Mesenchymal stem cell (in vitro differentiated cells and primary cell): ENCODE data around the gene MTUS2.

Experiments used
- DNase-seq: peaks from one replicate; pipeline ENCODE4 v3.0.0-alpha.2; 2013
- H2AFZ ChIP-seq: one replicate; pipeline ENCODE4 v1.6.1; 2013; ENCODE audit warnings: low read depth, mild to moderate bottlenecking, control low read depth, inconsistent platforms, low read length, moderate library complexity
- H2AK5ac ChIP-seq: 2 replicates; pipeline ENCODE4 v1.6.1; 2013; ENCODE audit warnings: low read length, moderate library complexity, mild to moderate bottlenecking, inconsistent platforms; ENCODE audit not compliant: severe bottlenecking
- H2BK120ac ChIP-seq: one replicate; pipeline ENCODE4 v1.6.1; 2013; ENCODE audit warnings: low read depth, mild to moderate bottlenecking, inconsistent platforms, low read length, moderate library complexity
- H2BK12ac ChIP-seq, 2 experiments: one replicate each; pipeline ENCODE4 v1.6.1; 2013; ENCODE audit warnings: inconsistent platforms in 2 of 2, low read length in 2 of 2, mild to moderate bottlenecking in 2 of 2, moderate library complexity in 2 of 2, control low read depth in 1 of 2
- H2BK15ac ChIP-seq: one replicate; pipeline ENCODE4 v1.6.1; 2013; ENCODE audit warnings: mild to moderate bottlenecking, low read depth, inconsistent platforms; ENCODE audit not compliant: poor library complexity, severe bottlenecking
- H2BK5ac ChIP-seq: 2 replicates; pipeline ENCODE4 v1.6.1; 2013; ENCODE audit warnings: low read depth, mild to moderate bottlenecking, low read length, control low read depth, inconsistent platforms; ENCODE audit not compliant: poor library complexity, severe bottlenecking
- H3K14ac ChIP-seq, 2 experiments: one replicate each; pipeline ENCODE4 v1.6.1; 2013; ENCODE audit warnings: inconsistent platforms in 2 of 2, low read length in 2 of 2, control low read depth in 1 of 2, mild to moderate bottlenecking in 1 of 2, moderate library complexity in 1 of 2
- H3K18ac ChIP-seq, 2 experiments: one replicate each; pipeline ENCODE4 v1.6.1; 2013; ENCODE audit warnings: inconsistent platforms in 2 of 2, low read length in 2 of 2, control low read depth in 1 of 2, low read depth in 1 of 2, mild to moderate bottlenecking in 1 of 2
- H3K23ac ChIP-seq, 2 experiments: one replicate each; pipeline ENCODE4 v1.6.1; 2013; ENCODE audit warnings: inconsistent platforms in 2 of 2, low read length in 2 of 2, mild to moderate bottlenecking in 2 of 2, moderate library complexity in 2 of 2, control low read depth in 1 of 2
- H3K27ac ChIP-seq: 2 replicates; pipeline ENCODE4 v1.5.1; 2013; ENCODE audit warnings: mild to moderate bottlenecking, moderate library complexity, low read length, control low read depth, inconsistent platforms; ENCODE audit not compliant: poor library complexity, severe bottlenecking
- H3K27me3 ChIP-seq, 2 experiments: 2 replicates each; pipeline versions ENCODE4 v1.6.1 to v1.7.0; 2013; ENCODE audit warnings: low read length in 2 of 2, mild to moderate bottlenecking in 2 of 2, moderate library complexity in 2 of 2, control low read depth in 1 of 2, inconsistent platforms in 1 of 2; ENCODE audit not compliant: control insufficient read depth in 1 of 2, insufficient read depth in 1 of 2
- H3K36me3 ChIP-seq, 2 experiments: 2 replicates each; pipeline versions ENCODE4 v1.6.1 to v1.7.0; 2013; ENCODE audit warnings: low read length in 2 of 2, control low read depth in 1 of 2, inconsistent platforms in 1 of 2, low read depth in 1 of 2, mild to moderate bottlenecking in 1 of 2; ENCODE audit not compliant: insufficient read depth in 2 of 2, control insufficient read depth in 1 of 2
- H3K4ac ChIP-seq, 2 experiments: one replicate each; pipeline ENCODE4 v1.6.1; 2013; ENCODE audit warnings: inconsistent platforms in 2 of 2, low read length in 2 of 2, mild to moderate bottlenecking in 2 of 2, moderate library complexity in 2 of 2, control low read depth in 1 of 2, low read depth in 1 of 2
- H3K4me1 ChIP-seq: 2 replicates; pipeline ENCODE4 v1.6.1; 2013; ENCODE audit warnings: low read depth, low read length, control low read depth; ENCODE audit not compliant: control insufficient read depth, insufficient read depth
- H3K4me2 ChIP-seq: 2 replicates; pipeline ENCODE4 v1.6.1; 2013; ENCODE audit warnings: low read length, mild to moderate bottlenecking, inconsistent platforms; ENCODE audit not compliant: poor library complexity, severe bottlenecking
- H3K4me3 ChIP-seq, 2 experiments: 2 replicates each; pipeline versions ENCODE4 v1.5.1 to v1.7.0; 2013; ENCODE audit warnings: low read length in 2 of 2, mild to moderate bottlenecking in 2 of 2, control low read depth in 1 of 2, low read depth in 1 of 2; ENCODE audit not compliant: insufficient read depth in 1 of 2
- H3K79me1 ChIP-seq: replicated peaks from 2 replicates; pipeline ENCODE4 v1.6.1; 2013; ENCODE audit warnings: mild to moderate bottlenecking, control low read depth, low read length, inconsistent platforms; ENCODE audit not compliant: poor library complexity, severe bottlenecking
- H3K9ac ChIP-seq: 2 replicates; pipeline ENCODE4 v1.7.0; 2013; ENCODE audit warnings: mild to moderate bottlenecking, low read length, moderate library complexity
- H3K9me3 ChIP-seq: 2 replicates; pipeline ENCODE4 v1.7.0; 2013; ENCODE audit warnings: mild to moderate bottlenecking, low read length; ENCODE audit not compliant: control insufficient read depth
- H4K8ac ChIP-seq: one replicate; pipeline ENCODE4 v1.6.1; 2013; ENCODE audit warnings: inconsistent platforms, mild to moderate bottlenecking, low read length, moderate library complexity
- H4K91ac ChIP-seq: one replicate; pipeline ENCODE4 v1.6.1; 2013; ENCODE audit warnings: mild to moderate bottlenecking, low read length, inconsistent platforms
- WGBS: methylation state at CpG from one replicate; pipeline ENCODE4 v1.1.7; 2013; ENCODE audit warnings: mixed read lengths; 5-methylcytosine and 5-hydroxymethylcytosine counted together

The MTUS2 gene

GRCh38 chr13:29227576-29227975 lies 407.4 kb downstream of the MTUS2 start:
- H3K4me3 ChIP-seq, result no peak overlapping the region
- H2AK5ac ChIP-seq, result no peak overlapping the region
- H3K4me1 ChIP-seq, result no peaks in the 10 kb centered on the region
- H3K27me3 ChIP-seq, result no peaks in the 10 kb centered on the region
- H2BK15ac ChIP-seq, result no peak overlapping the region
- no peak overlapping the region for H2BK12ac ChIP-seq
- no peak overlapping the region for H3K14ac ChIP-seq
- no peak overlapping the region for H3K4ac ChIP-seq
- H4K8ac ChIP-seq, result no peak overlapping the region
- no peaks in the 10 kb centered on the region for H3K36me3 ChIP-seq
- H3K9ac ChIP-seq, result no peak overlapping the region
- H2BK5ac ChIP-seq, result no peak overlapping the region
- no peak overlapping the region for H3K4me2 ChIP-seq
- H4K91ac ChIP-seq, result no peak overlapping the region
- no peak overlapping the region for H3K23ac ChIP-seq
- H3K18ac ChIP-seq, result no peak overlapping the region
- H2BK120ac ChIP-seq, result no peak overlapping the region
- peaks cover 5% of the 10 kb centered on the region for H3K9me3 ChIP-seq
- no peaks in the 10 kb centered on the region for H3K79me1 ChIP-seq
- no peak overlapping the region for H2AFZ ChIP-seq
- no peak overlapping the region for H3K27ac ChIP-seq
- no peak for DNase-seq

GRCh38 chr13:29230299-29230845 lies 410.2 kb downstream of the MTUS2 start:
- no peak overlapping the region for H3K23ac ChIP-seq
- H3K27ac ChIP-seq, result no peak overlapping the region
- no peak for DNase-seq
- no peak overlapping the region for H3K4ac ChIP-seq
- H3K4me3 ChIP-seq, result no peak overlapping the region
- no peaks in the 10 kb centered on the region for H3K27me3 ChIP-seq
- no peak overlapping the region for H3K4me2 ChIP-seq
- H3K36me3 ChIP-seq, result no peaks in the 10 kb centered on the region
- H3K14ac ChIP-seq, result no peak overlapping the region
- H4K8ac ChIP-seq, result no peak overlapping the region
- no peaks in the 10 kb centered on the region for H3K79me1 ChIP-seq
- H2AK5ac ChIP-seq, result no peak overlapping the region
- no peaks in the 10 kb centered on the region for H3K9me3 ChIP-seq
- no peak overlapping the region for H2BK120ac ChIP-seq
- WGBS, result 78% methylated on average over 3 of the region's 3 CpGs
- no peak overlapping the region for H2BK12ac ChIP-seq
- H3K9ac ChIP-seq, result no peak overlapping the region
- no peak overlapping the region for H2BK15ac ChIP-seq
- H3K4me1 ChIP-seq, result no peaks in the 10 kb centered on the region
- no peak overlapping the region for H4K91ac ChIP-seq
- no peak overlapping the region for H2BK5ac ChIP-seq
- no peak overlapping the region for H3K18ac ChIP-seq
- H2AFZ ChIP-seq, result no peak overlapping the region

DNA sequence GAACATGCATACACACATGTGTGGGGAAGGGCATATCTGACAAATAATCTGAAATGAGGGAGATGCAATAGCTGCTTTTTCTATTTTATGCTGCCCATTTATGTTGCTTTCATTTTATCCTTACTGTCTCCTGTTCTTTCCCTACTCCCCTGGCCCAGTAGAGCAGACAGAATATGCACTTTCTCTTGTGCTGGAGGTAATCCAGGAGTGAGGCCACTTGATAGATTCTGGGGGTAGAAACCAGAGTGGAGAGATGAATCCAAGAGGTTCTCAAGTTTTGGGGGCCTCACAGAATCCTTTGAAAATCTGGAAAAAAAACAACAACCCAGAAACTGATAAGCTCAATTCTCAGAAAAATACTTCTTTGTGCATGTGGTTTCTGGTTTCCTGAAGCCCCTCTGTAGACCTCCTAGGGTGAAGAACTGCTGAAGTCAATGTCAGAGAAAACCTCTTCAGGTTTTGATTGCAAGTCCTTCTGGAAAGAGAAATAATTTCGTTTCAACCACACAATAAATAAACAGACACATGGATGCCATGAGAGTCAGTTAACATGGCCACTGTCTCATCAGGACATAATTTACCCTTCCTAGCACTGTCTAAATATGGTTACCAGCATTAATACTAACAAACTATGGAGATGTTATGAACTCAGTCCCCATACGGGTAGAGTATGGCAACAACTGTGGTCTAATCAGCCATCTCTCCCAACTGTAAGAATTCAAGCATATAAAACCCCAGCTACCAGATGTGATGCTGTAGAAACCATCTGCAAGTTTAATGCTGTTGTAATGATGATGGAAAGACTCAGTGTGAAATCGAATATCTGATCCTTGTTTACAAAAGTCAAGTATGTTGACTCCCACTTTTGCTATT lies 419.8 kb downstream of the MTUS2 start:
- H3K9ac ChIP-seq, result no peak overlapping the region
- H3K9me3 ChIP-seq, result no peaks in the 10 kb centered on the region
- no peaks in the 10 kb centered on the region for H3K27me3 ChIP-seq
- no peaks in the 10 kb centered on the region for H3K79me1 ChIP-seq
- H4K8ac ChIP-seq, result no peak overlapping the region
- H4K91ac ChIP-seq, result no peak overlapping the region
- no peak overlapping the region for H3K4me3 ChIP-seq
- WGBS, result 92% methylated on average over 2 of the region's 3 CpGs
- H3K4me1 ChIP-seq, result no peaks in the 10 kb centered on the region
- no peak overlapping the region for H3K4me2 ChIP-seq
- no peaks in the 10 kb centered on the region for H3K36me3 ChIP-seq
- no peak overlapping the region for H2BK120ac ChIP-seq
- no peak overlapping the region for H2BK5ac ChIP-seq
- no peak overlapping the region for H3K18ac ChIP-seq
- DNase-seq, result no peak
- no peak overlapping the region for H3K14ac ChIP-seq
- no peak overlapping the region for H2AFZ ChIP-seq
- no peak overlapping the region for H2BK15ac ChIP-seq
- no peak overlapping the region for H3K23ac ChIP-seq
- H3K4ac ChIP-seq, result no peak overlapping the region
- no peak overlapping the region for H3K27ac ChIP-seq
- no peak overlapping the region for H2AK5ac ChIP-seq
- H2BK12ac ChIP-seq, result no peak overlapping the region

DNA sequence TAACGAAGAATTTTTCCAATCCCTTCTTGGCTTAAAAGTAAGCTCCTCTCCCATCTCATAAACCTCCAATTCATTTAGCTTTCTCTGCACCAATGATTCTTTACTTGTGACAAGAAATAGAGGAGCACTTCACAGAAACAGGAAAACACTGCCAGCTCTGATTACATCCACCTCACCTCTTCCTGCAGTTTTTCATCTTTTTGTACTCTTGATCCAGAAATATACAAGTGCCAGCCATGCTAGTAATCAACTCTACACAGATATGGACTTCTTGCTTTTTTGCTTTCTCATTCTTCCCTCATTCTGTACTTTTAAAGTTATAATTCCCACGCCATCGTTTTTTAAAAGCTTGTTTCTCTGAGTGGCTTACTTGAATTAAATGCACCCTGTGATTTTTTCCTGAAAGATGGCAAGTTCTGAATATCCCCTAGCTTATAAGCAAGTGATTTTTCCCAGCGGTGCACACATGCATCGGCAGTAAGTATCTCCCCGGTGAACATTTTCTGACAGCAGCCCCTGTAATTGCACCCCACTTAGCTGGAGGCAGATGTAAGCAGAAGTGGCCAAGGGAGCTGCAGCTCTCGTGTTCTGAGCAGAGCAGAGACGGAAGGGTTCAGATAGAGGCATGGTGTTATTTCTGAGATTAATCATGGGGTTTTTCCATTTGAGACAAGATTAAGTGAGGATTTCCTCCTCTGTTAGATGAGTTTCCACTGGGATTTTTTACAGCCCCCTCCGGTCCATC lies 434.7 kb downstream of the MTUS2 start:
- no peaks in the 10 kb centered on the region for H3K36me3 ChIP-seq
- H4K8ac ChIP-seq, result no peak overlapping the region
- no peak for DNase-seq
- H3K4me2 ChIP-seq, result no peak overlapping the region
- no peak overlapping the region for H2AK5ac ChIP-seq
- H3K14ac ChIP-seq, result no peak overlapping the region
- H3K18ac ChIP-seq, result no peak overlapping the region
- H3K27ac ChIP-seq, result no peak overlapping the region
- no peak overlapping the region for H3K23ac ChIP-seq
- no peak overlapping the region for H4K91ac ChIP-seq
- H3K79me1 ChIP-seq, result no peaks in the 10 kb centered on the region
- no peak overlapping the region for H2BK12ac ChIP-seq
- H3K9ac ChIP-seq, result no peak overlapping the region
- no peak overlapping the region for H2AFZ ChIP-seq
- H3K9me3 ChIP-seq, result peaks cover 5% of the 10 kb centered on the region
- H3K4me1 ChIP-seq, result no peaks in the 10 kb centered on the region
- 66% methylated on average over 9 of the region's 9 CpGs for WGBS
- H2BK15ac ChIP-seq, result no peak overlapping the region
- H3K27me3 ChIP-seq, result peaks cover 0 to 2% of the 10 kb centered on the region in 2 experiments
- H3K4me3 ChIP-seq, result no peak overlapping the region
- no peak overlapping the region for H3K4ac ChIP-seq
- H2BK5ac ChIP-seq, result no peak overlapping the region
- H2BK120ac ChIP-seq, result no peak overlapping the region
